Osteoblast (primary cell): ENCODE results near the gene ST3GAL3. TPM values are rescaled to one million over a fixed set of nuclear protein-coding genes. Genes with fewer than 3 reads are reported as not detected.

ENCODE experiments used
- DNase-seq: peaks from one replicate; pipeline ENCODE4 v3.0.0; 2011; ENCODE audit warnings: low spot score, mixed read lengths; ENCODE audit not compliant: insufficient read length; ENCODE audit errors: missing footprints
- H2AFZ ChIP-seq: 2 replicates; pipeline ENCODE4 v1.6.0; 2011; ENCODE audit warnings: mild to moderate bottlenecking, low read length
- H3K27ac ChIP-seq: 2 replicates; pipeline ENCODE4 v1.5.1; 2011; ENCODE audit warnings: mild to moderate bottlenecking, low read depth, low read length, moderate library complexity
- H3K27me3 ChIP-seq: 2 replicates; pipeline ENCODE4 v1.6.0; 2012; ENCODE audit warnings: mild to moderate bottlenecking, control low read depth, inconsistent platforms, low read length, moderate library complexity; ENCODE audit not compliant: insufficient read depth
- H3K36me3 ChIP-seq: 2 replicates; pipeline ENCODE4 v1.5.1; 2011; ENCODE audit warnings: mild to moderate bottlenecking, low read length, control low read depth, moderate library complexity; ENCODE audit not compliant: insufficient read depth
- H3K4me1 ChIP-seq: 2 replicates; pipeline ENCODE4 v1.5.1; 2011; ENCODE audit warnings: mild to moderate bottlenecking, low read length, control low read depth, moderate library complexity; ENCODE audit not compliant: insufficient read depth
- H3K4me2 ChIP-seq: 2 replicates; pipeline ENCODE4 v1.6.0; 2011; ENCODE audit warnings: mild to moderate bottlenecking, low read length; ENCODE audit not compliant: insufficient read depth
- H3K4me3 ChIP-seq: fragments of 200-600 bp; sonication (generic); 3 replicates; pipeline ENCODE4 v1.5.1; 2012; ENCODE audit warnings: mild to moderate bottlenecking, low read length, inconsistent platforms; ENCODE audit not compliant: insufficient read depth
- H3K79me2 ChIP-seq: 2 replicates; pipeline ENCODE4 v1.6.0; 2012; ENCODE audit warnings: mild to moderate bottlenecking, low read length, control low read depth, inconsistent platforms; ENCODE audit not compliant: insufficient read depth
- H3K9me3 ChIP-seq: 2 replicates; pipeline ENCODE4 v1.5.1; 2011; ENCODE audit warnings: low read depth, low read length, control low read depth
- H4K20me1 ChIP-seq: 2 replicates; pipeline ENCODE4 v1.6.0; 2012; ENCODE audit warnings: mild to moderate bottlenecking, low read length, control low read depth; ENCODE audit not compliant: insufficient read depth
- CTCF ChIP-seq: IDR thresholded peaks from 2 replicates; pipeline ENCODE4 v1.5.1; 2011; ENCODE audit warnings: mild to moderate bottlenecking, low read depth, low read length, moderate library complexity; ENCODE audit errors: extremely low read depth
- total RNA-seq: library from RNA; depleted of rRNA; stranded (reverse); fragments of >200 nt; gene quantifications from 2 replicates; pipeline ENCODE4 v1.2.3, GENCODE V29; 2012

ST3GAL3 gene
- total RNA-seq, 1 donor, result 18.5 TPM

- no peak overlapping the region for H3K27ac ChIP-seq
- no peak overlapping the region for H2AFZ ChIP-seq
- peaks cover 5% of the 10 kb centered on the region for H3K79me2 ChIP-seq
- no peak overlapping the region for H3K4me3 ChIP-seq
- H3K4me1 ChIP-seq, result peaks cover 33% of the 10 kb centered on the region
- no peak for DNase-seq
- no peaks in the 10 kb centered on the region for H3K27me3 ChIP-seq
- H4K20me1 ChIP-seq, result no peaks in the 10 kb centered on the region
- no peaks in the 10 kb centered on the region for H3K36me3 ChIP-seq
- H3K9me3 ChIP-seq, result no peaks in the 10 kb centered on the region
- no peak for TF ChIP-seq CTCF
- no peak overlapping the region for H3K4me2 ChIP-seq
Observed at GRCh38 chr1:43779266-43779665, 71.9 kb downstream of the ST3GAL3 start.

GRCh38 chr1:43779805-43780403 is 72.6 kb downstream of the ST3GAL3 start:
- Histone ChIP-seq H3K36me3 (no peaks in the 10 kb centered on the region), H3K4me3 (no peak overlapping the region), H3K9me3 (no peaks in the 10 kb centered on the region), H3K79me2 (peaks cover 5% of the 10 kb centered on the region), H3K27ac (no peak overlapping the region), H3K27me3 (no peaks in the 10 kb centered on the region), H2AFZ (no peak overlapping the region), H4K20me1 (no peaks in the 10 kb centered on the region), H3K4me2 (no peak overlapping the region), H3K4me1 (peaks cover 27% of the 10 kb centered on the region)
- no peak for TF ChIP-seq CTCF
- DNase-seq, result no peak

- peaks cover 8% of the 10 kb centered on the region for H3K79me2 ChIP-seq
- H2AFZ ChIP-seq, result no peak overlapping the region
- no peak for TF ChIP-seq CTCF
- no peaks in the 10 kb centered on the region for H3K36me3 ChIP-seq
- H3K4me1 ChIP-seq, result peaks cover 19% of the 10 kb centered on the region
- H4K20me1 ChIP-seq, result no peaks in the 10 kb centered on the region
- no peak for DNase-seq
- H3K4me3 ChIP-seq, result no peak overlapping the region
- H3K4me2 ChIP-seq, result no peak overlapping the region
- no peaks in the 10 kb centered on the region for H3K9me3 ChIP-seq
- H3K27ac ChIP-seq, result peak overlapping the region; percentile 13
- no peaks in the 10 kb centered on the region for H3K27me3 ChIP-seq
Observed at GRCh38 chr1:43781574-43781973, 74.2 kb downstream of the ST3GAL3 start.

GRCh38 chr1:43783096-43783670 is 75.8 kb downstream of the ST3GAL3 start:
- Histone ChIP-seq H3K27ac (peak overlapping the region; percentile 32), H3K27me3 (no peaks in the 10 kb centered on the region), H3K9me3 (no peaks in the 10 kb centered on the region), H3K4me2 (no peak overlapping the region), H3K79me2 (peaks cover 7% of the 10 kb centered on the region), H3K4me3 (no peak overlapping the region), H3K4me1 (peaks cover 16% of the 10 kb centered on the region), H2AFZ (no peak overlapping the region), H3K36me3 (no peaks in the 10 kb centered on the region), H4K20me1 (no peaks in the 10 kb centered on the region)
- DNase-seq, result no peak
- no peak for TF ChIP-seq CTCF
